GM23248 (cell line): ENCODE measurements around the gene PIK3CD.

Experiments used
- EZH2 ChIP-seq: fragments of 200-600 bp; sonication (generic); IDR thresholded peaks from 2 replicates; pipeline ENCODE4 v1.6.1; 2018; ENCODE audit warnings: antibody characterized with exemption, mild to moderate bottlenecking; ENCODE audit not compliant: insufficient read depth, poor library complexity, severe bottlenecking
- EZH2phosphoT487 ChIP-seq: fragments of 200-600 bp; sonication (generic); IDR thresholded peaks from 2 replicates; pipeline ENCODE4 v1.6.1; 2018; ENCODE audit warnings: antibody characterized with exemption, moderate library complexity, mild to moderate bottlenecking, low read depth; ENCODE audit not compliant: insufficient read depth

DNA sequence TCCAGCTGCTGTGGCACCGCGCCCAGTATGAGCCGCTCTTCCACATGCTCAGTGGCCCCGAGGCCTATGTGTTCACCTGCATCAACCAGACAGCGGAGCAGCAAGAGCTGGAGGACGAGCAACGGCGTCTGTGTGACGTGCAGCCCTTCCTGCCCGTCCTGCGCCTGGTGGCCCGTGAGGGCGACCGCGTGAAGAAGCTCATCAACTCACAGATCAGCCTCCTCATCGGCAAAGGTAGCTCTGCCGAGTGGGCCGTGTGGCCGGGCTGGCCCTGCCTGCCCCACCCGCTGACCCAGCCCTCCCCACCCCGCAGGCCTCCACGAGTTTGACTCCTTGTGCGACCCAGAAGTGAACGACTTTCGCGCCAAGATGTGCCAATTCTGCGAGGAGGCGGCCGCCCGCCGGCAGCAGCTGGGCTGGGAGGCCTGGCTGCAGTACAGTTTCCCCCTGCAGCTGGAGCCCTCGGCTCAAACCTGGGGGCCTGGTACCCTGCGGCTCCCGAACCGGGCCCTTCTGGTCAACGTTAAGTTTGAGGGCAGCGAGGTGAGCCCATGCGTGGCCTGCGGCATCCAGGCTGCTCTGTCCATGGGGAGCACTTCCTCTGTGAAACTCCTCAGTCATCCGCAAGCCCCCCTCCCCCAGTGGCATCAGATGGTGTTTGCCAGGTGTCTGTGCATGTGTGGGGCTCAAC, 64.2 kb downstream of the PIK3CD start:
- TF ChIP-seq EZH2: no peak
- TF ChIP-seq EZH2phosphoT487: no peak
